Fibroblast of mammary gland (primary cell): Measurements from ENCODE around the gene WWTR1.

ENCODE experiments used
- DNase-seq: peaks from one replicate; pipeline ENCODE4 v3.0.0-alpha.2; 2010; ENCODE audit warnings: low read depth
- H3K4me3 ChIP-seq: 2 replicates; pipeline ENCODE4 v1.5.1; 2011; ENCODE audit warnings: low read depth, mild to moderate bottlenecking, low read length, moderate library complexity; ENCODE audit not compliant: control insufficient read depth
- TF ChIP-seq, protein P1 (sequence below): conservative IDR thresholded peaks from 2 replicates; pipeline ENCODE4 v1.5.1; 2011; ENCODE audit warnings: low read depth, low read length, inconsistent platforms; ENCODE audit not compliant: control insufficient read depth, insufficient read depth

Gene WWTR1

DNA sequence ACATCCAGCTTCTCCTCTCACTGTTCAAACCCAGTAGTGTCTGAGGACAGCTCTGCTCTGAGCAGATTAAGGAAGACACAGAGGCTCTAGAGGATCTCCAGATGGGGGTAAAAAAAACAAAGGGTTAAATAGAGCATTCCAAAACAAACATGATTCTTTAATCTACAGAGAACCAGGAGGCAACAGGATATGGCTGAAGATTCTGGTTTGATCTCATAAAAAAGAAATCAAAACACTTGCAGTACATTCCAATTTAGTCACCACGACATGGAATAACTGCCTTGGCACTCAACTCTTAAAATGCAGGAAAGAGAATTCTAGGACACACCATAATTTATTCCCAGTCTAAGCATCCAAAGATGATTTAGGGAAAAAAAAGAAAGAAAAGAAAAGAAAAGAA, 151.3 kb downstream of the WWTR1 start:
- DNase-seq = peak; percentile 60
- TF ChIP-seq, protein P1, sequence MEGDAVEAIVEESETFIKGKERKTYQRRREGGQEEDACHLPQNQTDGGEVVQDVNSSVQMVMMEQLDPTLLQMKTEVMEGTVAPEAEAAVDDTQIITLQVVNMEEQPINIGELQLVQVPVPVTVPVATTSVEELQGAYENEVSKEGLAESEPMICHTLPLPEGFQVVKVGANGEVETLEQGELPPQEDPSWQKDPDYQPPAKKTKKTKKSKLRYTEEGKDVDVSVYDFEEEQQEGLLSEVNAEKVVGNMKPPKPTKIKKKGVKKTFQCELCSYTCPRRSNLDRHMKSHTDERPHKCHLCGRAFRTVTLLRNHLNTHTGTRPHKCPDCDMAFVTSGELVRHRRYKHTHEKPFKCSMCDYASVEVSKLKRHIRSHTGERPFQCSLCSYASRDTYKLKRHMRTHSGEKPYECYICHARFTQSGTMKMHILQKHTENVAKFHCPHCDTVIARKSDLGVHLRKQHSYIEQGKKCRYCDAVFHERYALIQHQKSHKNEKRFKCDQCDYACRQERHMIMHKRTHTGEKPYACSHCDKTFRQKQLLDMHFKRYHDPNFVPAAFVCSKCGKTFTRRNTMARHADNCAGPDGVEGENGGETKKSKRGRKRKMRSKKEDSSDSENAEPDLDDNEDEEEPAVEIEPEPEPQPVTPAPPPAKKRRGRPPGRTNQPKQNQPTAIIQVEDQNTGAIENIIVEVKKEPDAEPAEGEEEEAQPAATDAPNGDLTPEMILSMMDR = no peak
- no peak overlapping the region for H3K4me3 ChIP-seq

DNA sequence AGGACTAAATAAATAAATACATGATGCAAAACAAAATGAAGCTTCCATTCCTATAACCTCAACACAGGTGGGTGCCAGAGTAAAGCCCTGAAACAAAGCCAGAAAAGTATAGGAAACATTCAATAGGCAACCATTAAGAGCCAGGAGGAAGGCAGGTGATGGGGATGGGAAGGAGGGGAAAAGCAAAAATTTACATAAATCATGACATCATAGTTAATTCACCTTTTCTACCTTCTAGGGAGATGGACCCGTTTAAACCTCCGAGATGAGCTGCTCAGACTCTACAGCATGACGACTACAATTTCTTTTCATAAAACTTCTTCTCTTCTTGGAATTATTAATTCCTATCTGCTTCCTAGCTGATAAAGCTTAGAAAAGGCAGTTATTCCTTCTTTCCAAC, 155.4 kb downstream of the WWTR1 start:
- TF ChIP-seq, protein P1 = no peak
- no peak overlapping the region for H3K4me3 ChIP-seq
- no peak for DNase-seq

DNA sequence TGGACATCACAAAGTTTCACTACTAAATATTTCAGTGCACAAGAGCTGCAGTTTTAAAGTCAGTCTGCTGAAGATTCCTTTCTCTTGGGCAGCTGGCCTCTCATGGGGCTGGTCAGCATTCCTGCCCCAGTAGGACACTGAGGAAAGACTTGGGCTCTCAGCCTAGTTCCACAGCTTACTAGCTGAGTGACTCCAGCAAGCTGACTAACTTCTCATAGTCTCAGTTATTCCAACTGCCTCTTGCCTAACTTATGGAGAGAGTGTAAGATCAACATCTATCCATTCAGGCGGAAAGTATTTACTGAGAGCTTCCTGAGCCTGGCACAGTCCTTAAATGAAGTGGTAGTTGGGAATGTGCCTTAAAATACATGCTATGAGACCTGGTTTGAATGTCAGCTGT, 156.3 kb downstream of the WWTR1 start:
- TF ChIP-seq, protein P1 = no peak
- peak; percentile 71 for DNase-seq
- no peak overlapping the region for H3K4me3 ChIP-seq

GRCh38 chr3:149497966-149498670, 159.7 kb downstream of the WWTR1 start:
- TF ChIP-seq, protein P1 = no peak
- no peak for DNase-seq
- H3K4me3 ChIP-seq = no peak overlapping the region

DNA sequence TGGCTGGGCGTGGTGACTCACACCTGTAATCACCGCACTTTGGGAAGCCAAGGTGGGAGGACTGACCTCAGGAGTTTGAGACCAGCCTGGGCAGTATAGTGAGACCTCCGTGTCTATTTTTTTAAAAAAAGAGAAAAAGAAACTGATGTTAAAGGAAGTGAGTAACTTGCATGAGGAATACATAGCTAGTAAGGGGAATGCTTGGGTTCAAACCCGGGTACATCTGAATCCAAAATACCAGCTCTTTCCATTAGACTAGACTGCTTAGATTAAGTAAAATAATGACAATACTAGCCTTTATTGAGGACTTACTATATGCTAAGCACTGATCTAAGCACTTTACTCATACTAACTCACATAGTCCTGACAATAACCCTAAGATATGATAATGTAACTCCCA, 160.9 kb downstream of the WWTR1 start:
- TF ChIP-seq, protein P1 = no peak
- DNase-seq = no peak
- H3K4me3 ChIP-seq = no peak overlapping the region

- TF ChIP-seq, protein P1 = no peak
- H3K4me3 ChIP-seq = no peak overlapping the region
- DNase-seq = no peak
Observed at GRCh38 chr3:149495581-149496125, 162.2 kb downstream of the WWTR1 start.
